ENCODE data around the gene ZFAND6. TPM values are rescaled to one million over a fixed set of nuclear protein-coding genes. Genes with fewer than 3 reads are reported as not detected.

The ZFAND6 gene
- total and polyA plus RNA-seq, 7 experiments from 2014 or later, result 51.0 to 113 (median 79.8) TPM

DNA sequence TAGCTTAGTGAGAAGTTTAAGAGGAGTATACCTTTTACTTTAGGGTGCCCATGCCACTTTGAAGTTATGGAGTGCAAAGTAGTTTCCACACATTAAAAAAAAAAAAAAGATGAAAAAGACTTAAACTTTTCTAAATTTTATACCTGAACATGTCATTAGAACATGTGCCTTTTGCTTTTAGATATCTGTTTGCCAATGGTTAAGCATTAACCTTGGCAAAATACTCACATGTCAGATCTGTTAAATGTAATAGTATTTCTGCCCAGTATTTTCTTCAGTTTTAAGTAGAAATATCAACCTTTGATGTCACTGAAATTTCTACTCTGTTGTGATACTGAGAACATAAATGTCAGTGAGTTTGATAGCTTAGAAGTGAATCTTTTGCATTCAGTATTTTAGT lies 12.2 kb downstream of the ZFAND6 start:
- H3K36me3 Mint-ChIP-seq, result peaks cover 0 to 16% (median 6%) of the 10 kb centered on the region in 5 donors
- DNase-seq (no peak), ATAC-seq (no peak)
- Histone ChIP-seq H3K27ac (ENCODE audit: low read depth, low read length) (peak overlapping the region; percentile 61), H3K36me3 (ENCODE audit: control insufficient read depth in 2 of 3, insufficient read depth in 3 of 3, low read length in 3 of 3) (no peaks in the 10 kb centered on the region), H3K4me1 (ENCODE audit: control insufficient read depth in 2 of 2, insufficient read depth in 2 of 2, low read length in 2 of 2) (peaks cover 8 to 14% of the 10 kb centered on the region in 2 donors), H3K9me3 (ENCODE audit: control insufficient read depth in 2 of 3, low read length in 3 of 3) (no peaks in the 10 kb centered on the region), H3K27me3 (ENCODE audit: control insufficient read depth in 2 of 2, insufficient read depth in 2 of 2, low read length in 2 of 2) (no peaks in the 10 kb centered on the region), H3K4me3 (ENCODE audit: low read length) (no peak overlapping the region)
- CTCF ChIA-PET, result interaction anchor here (1.1 to 1.6 kb wide), 2 partner anchors 11 to 101 kb away, joined by 4 to 7 read pairs; no protein-coding TSS in a partner anchor
- no peaks in the 10 kb centered on the region for H3K9me3 Mint-ChIP-seq
- no peaks in the 10 kb centered on the region for H3K27me3 Mint-ChIP-seq
- H3K4me3 Mint-ChIP-seq, result peak overlapping the region in 5 of 10 donors; percentile 21 to 89 (median 45)
- peaks cover 40 to 89% (median 78%) of the 10 kb centered on the region in 7 donors for H3K4me1 Mint-ChIP-seq
- intact Hi-C loops (cut with micrococcal nuclease), result loop anchor here (1.0 to 5.0 kb wide), 6 partner anchors 12 to 919 kb away; partner anchors contain the start of genes FAH (in 2 of the 2), ZFAND6 (in 2 of the 2) and TMED3 (in 1 of the 2)
- POLR2A ChIA-PET, result interaction anchor here (0.7 to 5.8 kb wide), 3 partner anchors 12 to 145 kb away, joined by 3 to 40 read pairs (median 3); partner anchors contain the start of gene ZFAND6
- H3K27ac Mint-ChIP-seq, result peak overlapping the region in 2 of 9 donors; percentile 10 to 17

DNA sequence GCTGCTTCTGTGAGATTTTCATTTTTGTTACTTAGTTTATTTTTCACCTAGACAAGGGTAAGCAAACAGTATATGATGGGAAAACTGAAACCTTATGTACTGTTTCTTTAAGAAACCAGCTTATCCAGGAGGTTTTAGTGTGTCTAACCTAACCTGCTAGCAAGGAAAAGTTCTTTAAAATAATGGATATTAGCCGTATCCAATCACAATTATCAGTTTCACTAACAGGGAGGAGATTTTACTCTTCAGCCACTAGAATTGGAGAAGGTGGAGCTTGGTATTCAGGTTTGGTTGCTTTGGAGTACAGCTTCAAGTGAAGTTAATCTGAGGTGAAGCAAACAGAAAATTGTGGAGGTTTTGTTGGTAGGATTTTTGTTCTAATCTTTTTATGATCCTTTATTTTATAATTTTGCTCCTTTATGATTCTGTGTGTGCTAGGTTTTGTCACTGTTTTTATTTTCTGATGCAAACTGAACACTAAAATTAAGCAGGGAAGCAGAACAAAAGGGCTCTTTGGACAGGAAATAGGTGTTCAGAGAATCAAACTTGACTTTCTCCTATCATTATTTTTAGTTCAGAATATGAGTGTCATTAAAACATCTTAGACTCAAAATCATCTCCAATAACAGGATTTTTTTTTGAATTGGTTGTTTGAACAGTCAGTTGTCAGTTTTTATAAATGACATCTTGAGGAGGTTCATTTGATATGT lies 13.0 kb downstream of the ZFAND6 start:
- Histone ChIP-seq H3K27me3 (ENCODE audit: control insufficient read depth in 2 of 2, insufficient read depth in 2 of 2, low read length in 2 of 2) (no peaks in the 10 kb centered on the region), H3K4me1 (ENCODE audit: control insufficient read depth in 2 of 2, insufficient read depth in 2 of 2, low read length in 2 of 2) (peaks cover 8 to 14% of the 10 kb centered on the region in 2 donors), H3K4me3 (ENCODE audit: low read length) (peak overlapping the region; percentile 10), H3K27ac (ENCODE audit: low read depth, low read length) (peak overlapping the region; percentile 61), H3K36me3 (ENCODE audit: control insufficient read depth in 2 of 3, insufficient read depth in 3 of 3, low read length in 3 of 3) (no peaks in the 10 kb centered on the region), H3K9me3 (ENCODE audit: control insufficient read depth in 2 of 3, low read length in 3 of 3) (no peaks in the 10 kb centered on the region)
- peak in 7 of 9 donors; percentile 56 to 80 (median 63) for DNase-seq
- Mint-ChIP-seq H3K27ac (peak overlapping the region; percentile 17 to 85 (median 65)), H3K27me3 (no peaks in the 10 kb centered on the region), H3K4me3 (peak overlapping the region; percentile 58 to 94 (median 84)), H3K4me1 (peaks cover 36 to 89% (median 78%) of the 10 kb centered on the region in 7 donors), H3K9me3 (no peaks in the 10 kb centered on the region), H3K36me3 (peaks cover 0 to 10% (median 0%) of the 10 kb centered on the region in 5 donors)
- ChIA-PET POLR2A (interaction anchor here (0.5 to 5.8 kb wide), 4 partner anchors 13 to 174 kb away, joined by 3 to 40 read pairs (median 4); partner anchors contain the start of gene ZFAND6), CTCF (interaction anchor here (1.1 to 1.6 kb wide), 2 partner anchors 12 to 100 kb away, joined by 4 to 7 read pairs; no protein-coding TSS in a partner anchor)
- intact Hi-C loops (cut with micrococcal nuclease), result loop anchor here (1.0 to 5.0 kb wide), 6 partner anchors 13 to 918 kb away; partner anchors contain the start of genes FAH (in 2 of the 2), ZFAND6 (in 2 of the 2) and TMED3 (in 1 of the 2)
- peak; percentile 97 for ATAC-seq

- ChIA-PET CTCF (no interaction called here), POLR2A (interaction anchor here (5.8 kb wide), 1 partner anchor 14 kb away, joined by 40 read pairs; the partner anchor contains the start of gene ZFAND6)
- Histone ChIP-seq H3K4me3 (ENCODE audit: low read length) (no peak overlapping the region), H3K9me3 (ENCODE audit: control insufficient read depth in 2 of 3, low read length in 3 of 3) (no peaks in the 10 kb centered on the region), H3K4me1 (ENCODE audit: control insufficient read depth in 2 of 2, insufficient read depth in 2 of 2, low read length in 2 of 2) (peaks cover 8 to 14% of the 10 kb centered on the region in 2 donors), H3K27ac (ENCODE audit: low read depth, low read length) (no peak overlapping the region), H3K27me3 (ENCODE audit: control insufficient read depth in 2 of 2, insufficient read depth in 2 of 2, low read length in 2 of 2) (no peaks in the 10 kb centered on the region), H3K36me3 (ENCODE audit: control insufficient read depth in 2 of 3, insufficient read depth in 3 of 3, low read length in 3 of 3) (no peaks in the 10 kb centered on the region)
- H3K9me3 Mint-ChIP-seq, result no peaks in the 10 kb centered on the region
- peaks cover 2 to 13% (median 3%) of the 10 kb centered on the region in 5 donors for H3K36me3 Mint-ChIP-seq
- H3K27ac Mint-ChIP-seq, result peak overlapping the region in 2 of 9 donors; percentile 19 to 22
- ATAC-seq, result no peak
- DNase-seq, result no peak
- intact Hi-C loops (cut with micrococcal nuclease), result loop anchor here (2.0 to 5.0 kb wide), 3 partner anchors 16 to 918 kb away; partner anchors contain the start of gene TMED3 (in 1 of the 2)
- peaks cover 35 to 93% (median 82%) of the 10 kb centered on the region in 7 donors for H3K4me1 Mint-ChIP-seq
- H3K4me3 Mint-ChIP-seq, result peak overlapping the region in 8 of 10 donors; percentile 36 to 94 (median 78)
- no peaks in the 10 kb centered on the region for H3K27me3 Mint-ChIP-seq
These were observed 13.7 kb downstream of the ZFAND6 start for GRCh38 chr15:80073197-80073596.

DNA sequence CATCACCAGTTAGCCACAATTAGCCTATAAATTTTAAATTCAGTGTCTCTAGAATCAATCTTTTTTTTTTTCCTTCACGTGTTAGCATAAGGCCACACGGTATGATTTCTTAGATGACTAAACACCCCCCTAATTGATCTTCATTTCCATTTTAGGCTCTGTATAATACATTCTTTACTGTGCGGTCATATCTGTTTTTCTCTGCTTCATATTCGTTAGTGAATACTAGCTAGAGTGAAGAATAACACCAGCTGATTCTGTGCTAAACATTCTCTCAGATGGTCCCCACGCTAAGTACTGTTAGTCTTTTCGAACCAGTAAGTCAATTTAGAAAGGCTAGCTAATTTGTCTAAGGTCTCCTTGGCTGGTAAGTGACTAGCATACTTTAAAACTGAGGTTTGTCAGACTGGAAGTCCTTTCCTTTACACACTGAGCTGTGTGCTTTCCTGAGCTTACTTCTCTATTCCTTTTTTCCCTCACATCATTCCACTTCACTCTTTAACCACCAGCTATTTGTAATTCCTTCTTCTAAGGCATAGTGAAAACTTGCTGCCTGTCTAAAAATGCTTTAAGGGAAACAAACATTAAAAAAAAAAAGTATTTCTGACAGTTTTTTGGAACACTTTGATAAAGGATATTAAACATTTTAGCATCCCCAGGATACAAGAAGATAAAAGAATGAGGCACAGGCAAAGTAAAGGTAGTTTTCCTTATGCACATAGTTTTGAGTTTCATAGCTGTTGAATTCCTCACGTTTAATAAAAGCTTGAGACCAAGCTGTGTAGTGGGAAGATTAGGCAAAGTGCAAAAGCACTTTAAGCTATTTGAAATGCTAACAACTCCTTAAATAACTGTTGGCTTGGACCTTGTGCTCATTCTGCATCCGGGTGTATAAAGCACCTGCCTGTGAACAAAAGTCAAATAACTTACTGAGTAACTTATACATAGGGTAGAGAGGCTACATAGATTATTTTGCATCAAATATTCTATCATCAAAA lies 17.1 kb downstream of the ZFAND6 start:
- H3K36me3 Mint-ChIP-seq, result peaks cover 4 to 23% (median 8%) of the 10 kb centered on the region in 5 donors
- POLR2A ChIA-PET, result interaction anchor here (0.6 to 1.3 kb wide), 2 partner anchors 21 to 759 kb away, joined by 3 to 4 read pairs; no protein-coding TSS in a partner anchor
- Histone ChIP-seq H3K27ac (ENCODE audit: low read depth, low read length) (no peak overlapping the region), H3K4me3 (ENCODE audit: low read length) (no peak overlapping the region), H3K36me3 (ENCODE audit: control insufficient read depth in 2 of 3, insufficient read depth in 3 of 3, low read length in 3 of 3) (no peaks in the 10 kb centered on the region), H3K27me3 (ENCODE audit: control insufficient read depth in 2 of 2, insufficient read depth in 2 of 2, low read length in 2 of 2) (no peaks in the 10 kb centered on the region), H3K9me3 (ENCODE audit: control insufficient read depth in 2 of 3, low read length in 3 of 3) (no peaks in the 10 kb centered on the region), H3K4me1 (ENCODE audit: control insufficient read depth in 2 of 2, insufficient read depth in 2 of 2, low read length in 2 of 2) (peaks cover 2 to 11% of the 10 kb centered on the region in 2 donors)
- no peaks in the 10 kb centered on the region for H3K27me3 Mint-ChIP-seq
- peak overlapping the region in 2 of 9 donors; percentile 1 to 47 for H3K27ac Mint-ChIP-seq
- H3K9me3 Mint-ChIP-seq, result no peaks in the 10 kb centered on the region
- peaks cover 31 to 77% (median 68%) of the 10 kb centered on the region in 7 donors for H3K4me1 Mint-ChIP-seq
- CTCF ChIA-PET, result interaction anchor here (0.6 to 1.2 kb wide), 3 partner anchors 13 to 77 kb away, joined by 3 to 4 read pairs (median 4); no protein-coding TSS in a partner anchor
- DNase-seq, result no peak
- no peak for ATAC-seq
- intact Hi-C loops (cut with micrococcal nuclease), result no loop called here
- no peak overlapping the region for H3K4me3 Mint-ChIP-seq

DNA sequence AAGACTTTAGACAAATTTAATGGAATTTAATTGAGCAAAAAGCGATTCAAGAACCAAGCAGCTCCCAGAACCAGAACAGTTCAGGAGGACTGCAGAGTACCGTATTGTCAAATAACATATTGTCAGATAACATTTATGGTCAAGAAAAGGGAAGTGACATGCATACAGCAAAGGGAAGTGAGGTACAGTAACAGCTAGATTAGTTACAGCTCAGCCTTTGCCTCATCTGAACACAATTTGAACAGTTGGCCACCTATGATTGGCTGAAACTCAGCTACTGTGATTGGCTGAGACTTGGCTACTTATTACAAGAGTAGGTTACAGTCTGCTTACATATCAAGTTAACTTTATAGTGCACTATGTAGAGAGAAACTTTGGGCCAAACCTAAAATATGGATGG lies 21.9 kb downstream of the ZFAND6 start:
- Histone ChIP-seq H3K4me1 (ENCODE audit: control insufficient read depth in 2 of 2, insufficient read depth in 2 of 2, low read length in 2 of 2) (no peaks in the 10 kb centered on the region), H3K36me3 (ENCODE audit: control insufficient read depth in 2 of 3, insufficient read depth in 3 of 3, low read length in 3 of 3) (no peaks in the 10 kb centered on the region), H3K9me3 (ENCODE audit: control insufficient read depth in 2 of 3, low read length in 3 of 3) (no peaks in the 10 kb centered on the region), H3K27me3 (ENCODE audit: control insufficient read depth in 2 of 2, insufficient read depth in 2 of 2, low read length in 2 of 2) (no peaks in the 10 kb centered on the region), H3K4me3 (ENCODE audit: low read length) (no peak overlapping the region), H3K27ac (ENCODE audit: low read depth, low read length) (no peak overlapping the region)
- Mint-ChIP-seq H3K27ac (no peak overlapping the region), H3K27me3 (no peaks in the 10 kb centered on the region), H3K4me3 (no peak overlapping the region), H3K4me1 (peaks cover 8 to 63% (median 51%) of the 10 kb centered on the region in 7 donors), H3K36me3 (peaks cover 4 to 19% (median 8%) of the 10 kb centered on the region in 5 donors), H3K9me3 (no peaks in the 10 kb centered on the region)
- ChIA-PET POLR2A (interaction anchor here (0.6 kb wide), 1 partner anchor 165 kb away, joined by 3 read pairs; no protein-coding TSS in a partner anchor), CTCF (interaction anchor here (0.6 kb wide), 2 partner anchors 10 to 14 kb away, joined by 3 to 5 read pairs; no protein-coding TSS in a partner anchor)
- DNase-seq (no peak), ATAC-seq (peak; percentile 83)
- intact Hi-C loops (cut with micrococcal nuclease), result no loop called here

- Mint-ChIP-seq H3K4me1 (peaks cover 7 to 75% (median 64%) of the 10 kb centered on the region in 7 donors), H3K9me3 (no peaks in the 10 kb centered on the region), H3K36me3 (peaks cover 0 to 26% (median 12%) of the 10 kb centered on the region in 5 donors), H3K27ac (no peak overlapping the region), H3K4me3 (no peak overlapping the region), H3K27me3 (no peaks in the 10 kb centered on the region)
- no peak overlapping the region for H3K4me3 ChIP-seq (ENCODE audit: low read length)
- intact Hi-C loops (cut with micrococcal nuclease), result no loop called here
- no peaks in the 10 kb centered on the region for H3K27me3 ChIP-seq (ENCODE audit: control insufficient read depth in 2 of 2, insufficient read depth in 2 of 2, low read length in 2 of 2)
- H3K27ac ChIP-seq (ENCODE audit: low read depth, low read length), result no peak overlapping the region
- H3K9me3 ChIP-seq (ENCODE audit: control insufficient read depth in 2 of 3, low read length in 3 of 3), result no peaks in the 10 kb centered on the region
- H3K36me3 ChIP-seq (ENCODE audit: control insufficient read depth in 2 of 3, insufficient read depth in 3 of 3, low read length in 3 of 3), result no peaks in the 10 kb centered on the region
- ATAC-seq (no peak), DNase-seq (no peak)
- CTCF ChIA-PET, result no interaction called here
- H3K4me1 ChIP-seq (ENCODE audit: control insufficient read depth in 2 of 2, insufficient read depth in 2 of 2, low read length in 2 of 2), result no peaks in the 10 kb centered on the region
- POLR2A ChIA-PET, result no interaction called here
These were observed 27.6 kb downstream of the ZFAND6 start for GRCh38 chr15:80087104-80087503.

All from naive thymus-derived CD4-positive, alpha-beta T cell (primary cell).